ENCODE results near the gene RAPGEF5.

Gene RAPGEF5

GRCh38 chr7:22151901-22152300 is 205.1 kb downstream of the RAPGEF5 start:
- DNase-seq, result no peak
- TF ChIP-seq GATA1 (IDR thresholded peaks at IDR 0.05; ENCODE audit: low read depth, low read length), result no peak
- TF ChIP-seq POLR2A (IDR thresholded peaks at IDR 0.05; ENCODE audit: low read length), result no peak

GRCh38 chr7:22150221-22150620 is 206.7 kb downstream of the RAPGEF5 start:
- DNase-seq, result no peak
- TF ChIP-seq GATA1 (IDR thresholded peaks at IDR 0.05; ENCODE audit: low read depth, low read length), result no peak
- no peak for TF ChIP-seq POLR2A (IDR thresholded peaks at IDR 0.05; ENCODE audit: low read length)

- no peak for DNase-seq
- TF ChIP-seq POLR2A (IDR thresholded peaks at IDR 0.05; ENCODE audit: low read length) (no peak), GATA1 (IDR thresholded peaks at IDR 0.05; ENCODE audit: low read depth, low read length) (no peak)
Observed at GRCh38 chr7:22147868-22148267, 209.1 kb downstream of the RAPGEF5 start.

- no peak for DNase-seq
- TF ChIP-seq GATA1 (IDR thresholded peaks at IDR 0.05; ENCODE audit: low read depth, low read length), result no peak
- no peak for TF ChIP-seq POLR2A (IDR thresholded peaks at IDR 0.05; ENCODE audit: low read length)
Observed at GRCh38 chr7:22146961-22147512, 209.9 kb downstream of the RAPGEF5 start.

- no peak for TF ChIP-seq GATA1 (IDR thresholded peaks at IDR 0.05; ENCODE audit: low read depth, low read length)
- TF ChIP-seq POLR2A (IDR thresholded peaks at IDR 0.05; ENCODE audit: low read length), result no peak
- no peak for DNase-seq
Observed at GRCh38 chr7:22144950-22145349, 212.0 kb downstream of the RAPGEF5 start.

- DNase-seq, result no peak
- TF ChIP-seq GATA1 (IDR thresholded peaks at IDR 0.05; ENCODE audit: low read depth, low read length) (no peak), POLR2A (IDR thresholded peaks at IDR 0.05; ENCODE audit: low read length) (no peak)
Observed at GRCh38 chr7:22143491-22143890, 213.5 kb downstream of the RAPGEF5 start.

GRCh38 chr7:22142572-22142971 is 214.4 kb downstream of the RAPGEF5 start:
- no peak for DNase-seq
- no peak for TF ChIP-seq GATA1 (IDR thresholded peaks at IDR 0.05; ENCODE audit: low read depth, low read length)
- TF ChIP-seq POLR2A (IDR thresholded peaks at IDR 0.05; ENCODE audit: low read length), result no peak

GRCh38 chr7:22141355-22141754 is 215.6 kb downstream of the RAPGEF5 start:
- TF ChIP-seq GATA1 (IDR thresholded peaks at IDR 0.05; ENCODE audit: low read depth, low read length) (no peak), POLR2A (IDR thresholded peaks at IDR 0.05; ENCODE audit: low read length) (no peak)
- DNase-seq, result no peak

- TF ChIP-seq POLR2A (IDR thresholded peaks at IDR 0.05; ENCODE audit: low read length) (no peak), GATA1 (IDR thresholded peaks at IDR 0.05; ENCODE audit: low read depth, low read length) (no peak)
- DNase-seq, result no peak
Observed at GRCh38 chr7:22140578-22140977, 216.4 kb downstream of the RAPGEF5 start.

GRCh38 chr7:22138886-22139285 is 218.1 kb downstream of the RAPGEF5 start:
- TF ChIP-seq POLR2A (IDR thresholded peaks at IDR 0.05; ENCODE audit: low read length), result no peak
- TF ChIP-seq GATA1 (IDR thresholded peaks at IDR 0.05; ENCODE audit: low read depth, low read length), result no peak
- no peak for DNase-seq

- DNase-seq, result no peak
- TF ChIP-seq GATA1 (IDR thresholded peaks at IDR 0.05; ENCODE audit: low read depth, low read length), result no peak
- no peak for TF ChIP-seq POLR2A (IDR thresholded peaks at IDR 0.05; ENCODE audit: low read length)
Observed at GRCh38 chr7:22138106-22138505, 218.8 kb downstream of the RAPGEF5 start.

GRCh38 chr7:22137466-22137865 is 219.5 kb downstream of the RAPGEF5 start:
- TF ChIP-seq POLR2A (IDR thresholded peaks at IDR 0.05; ENCODE audit: low read length), result no peak
- TF ChIP-seq GATA1 (IDR thresholded peaks at IDR 0.05; ENCODE audit: low read depth, low read length), result no peak
- no peak for DNase-seq

GRCh38 chr7:22137026-22137425 is 219.9 kb downstream of the RAPGEF5 start:
- TF ChIP-seq GATA1 (IDR thresholded peaks at IDR 0.05; ENCODE audit: low read depth, low read length) (no peak), POLR2A (IDR thresholded peaks at IDR 0.05; ENCODE audit: low read length) (no peak)
- DNase-seq, result no peak

GRCh38 chr7:22129819-22130580 is 227.0 kb downstream of the RAPGEF5 start:
- DNase-seq, result no peak
- TF ChIP-seq GATA1 (IDR thresholded peaks at IDR 0.05; ENCODE audit: low read depth, low read length) (no peak), POLR2A (IDR thresholded peaks at IDR 0.05; ENCODE audit: low read length) (no peak)

GRCh38 chr7:22129166-22129565 is 227.8 kb downstream of the RAPGEF5 start:
- TF ChIP-seq POLR2A (IDR thresholded peaks at IDR 0.05; ENCODE audit: low read length) (no peak), GATA1 (IDR thresholded peaks at IDR 0.05; ENCODE audit: low read depth, low read length) (no peak)
- DNase-seq, result no peak

All from erythroblast (primary cell).